ENCODE data around the gene ZNF12.

- TF ChIP-seq CTCF (IDR thresholded peaks at IDR 0.05) = no peak
- TF ChIP-seq POLR2A (IDR thresholded peaks at IDR 0.05) = no peak
These were observed 60.3 kb downstream of the ZNF12 start for GRCh38 chr7:6646465-6646864.
